ENCODE measurements around the gene GPX4. TPM values are rescaled to one million over a fixed set of nuclear protein-coding genes. Genes with fewer than 3 reads are reported as not detected.

The GPX4 gene
- total RNA-seq, 1 experiment from 2014 or later: 355 TPM

- H3K4me1 Mint-ChIP-seq: peaks cover 2 to 7% of the 10 kb centered on the region in 2 experiments; a peak in 3 of 4 replicates
- no peaks in the 10 kb centered on the region for H3K27me3 Mint-ChIP-seq (ENCODE audit: low read depth)
- Histone ChIP-seq H2BK120ac (ENCODE audit: low read depth, low read length, poor library complexity, severe bottlenecking) (no peak overlapping the region), H3K9ac (ENCODE audit: extremely low read depth, insufficient read length, low read length) (no peak overlapping the region), H3K23me2 (ENCODE audit: insufficient read length, low read depth, low read length, poor library complexity, severe bottlenecking) (no peaks in the 10 kb centered on the region), H3T11ph (ENCODE audit: low read length) (no peak overlapping the region), H3K4me2 (ENCODE audit: insufficient read depth, insufficient read length, low read length) (no peak overlapping the region), H3K79me2 (ENCODE audit: insufficient read depth, low read length) (no peaks in the 10 kb centered on the region), H3K18ac (ENCODE audit: insufficient read length, low read depth, low read length) (no peak overlapping the region), H3K14ac (ENCODE audit: insufficient read depth, low read length) (no peak overlapping the region), H4K20me1 (ENCODE audit: control insufficient read depth, insufficient read depth, insufficient read length) (no peaks in the 10 kb centered on the region), H3K79me1 (ENCODE audit: insufficient read depth, low read depth, low read length, poor library complexity, severe bottlenecking) (no peaks in the 10 kb centered on the region), H2BK12ac (ENCODE audit: insufficient read length, low read depth, low read length) (no peak overlapping the region), H2AK5ac (ENCODE audit: insufficient read length, low read length) (no peak overlapping the region), H2BK5ac (ENCODE audit: insufficient read length, low read length) (no peak overlapping the region), H2BK15ac (ENCODE audit: low read depth, low read length) (no peak overlapping the region), H3K56ac (ENCODE audit: insufficient read length, low read depth, low read length) (no peak overlapping the region), H4K8ac (replicated peaks; ENCODE audit: insufficient read length, low read depth, low read length) (no peak overlapping the region), H3K23ac (ENCODE audit: insufficient read length, low read depth, low read length) (no peak overlapping the region), H2AFZ (ENCODE audit: low read length) (no peak overlapping the region), H4K5ac (ENCODE audit: insufficient read length, low read depth, low read length) (no peak overlapping the region), H3K4ac (ENCODE audit: low read depth, low read length) (no peak overlapping the region), H3K27me3 (ENCODE audit: insufficient read depth, low read length) (no peaks in the 10 kb centered on the region), H3K9me3 (ENCODE audit: control insufficient read depth, low read depth, low read length) (no peaks in the 10 kb centered on the region), H3K27ac (ENCODE audit: insufficient read length, low read depth, low read length) (no peak overlapping the region), H4K91ac (ENCODE audit: insufficient read length, low read depth, low read length) (no peak overlapping the region), H2BK20ac (ENCODE audit: low read depth, low read length, poor library complexity, severe bottlenecking) (no peak overlapping the region), H3K4me1 (ENCODE audit: insufficient read depth, low read length) (no peaks in the 10 kb centered on the region)
- DNase-seq: peak; percentile 90
- peak overlapping the region in 1 of 2 experiments; percentile 40; a peak in 2 of 5 replicates for H3K4me3 Mint-ChIP-seq
- H3K27ac Mint-ChIP-seq: peak overlapping the region in 1 of 3 experiments; percentile 48; a peak in 1 of 7 replicates
- TF ChIP-seq CTCF (conservative IDR thresholded peaks at IDR 0.05): no peak
- H3K36me3 Mint-ChIP-seq (ENCODE audit: insufficient read depth in 1 of 3, low read depth in 3 of 3): peaks cover 14 to 50% (median 37%) of the 10 kb centered on the region in 3 experiments; a peak in 6 of 7 replicates
- no CpG with 5 or more reads among the region's 21 CpGs for WGBS (ENCODE audit: extremely low coverage, insufficient read length, low lambda C conversion rate)
- H3K9me3 Mint-ChIP-seq: no peaks in the 10 kb centered on the region; a peak in 1 of 5 replicates
Observed at GRCh38 chr19:1122972-1123363, 19.2 kb downstream of the GPX4 start.
